B cell (primary cell): ENCODE data around the gene HOXD8.

Source experiments
- CTCF ChIP-seq: fragments of 200-600 bp; IDR thresholded peaks from one replicate; pipeline ENCODE4 v1.8.0; 2022; ENCODE audit warnings: antibody characterized with exemption, mild to moderate bottlenecking
- EZH2 ChIP-seq: IDR thresholded peaks from 2 replicates; pipeline ENCODE4 v1.6.1; 2012; ENCODE audit warnings: borderline replicate concordance, low read depth, mild to moderate bottlenecking, moderate library complexity, low read length; ENCODE audit not compliant: insufficient read depth, poor library complexity, severe bottlenecking

- TF ChIP-seq CTCF, result no peak
- TF ChIP-seq EZH2, result no peak
These were observed 21.3 kb downstream of the HOXD8 start for GRCh38 chr2:176150584-176151441.
